GM12878 (cell line): ENCODE results near the gene CNPY2. TPM values are rescaled to one million over a fixed set of nuclear protein-coding genes. Genes with fewer than 3 reads are reported as not detected.

ENCODE experiments used
- CHD2 ChIP-seq: IDR thresholded peaks from 2 replicates; pipeline ENCODE4 v1.6.1; 2011; ENCODE audit warnings: low read depth, low read length, improper control_type of control experiment, borderline replicate concordance
- CREB1 ChIP-seq: IDR thresholded peaks from 2 replicates; pipeline ENCODE4 v1.6.1; 2012; ENCODE audit warnings: low read depth, mild to moderate bottlenecking, inconsistent platforms
- FOS ChIP-seq: IDR thresholded peaks from 3 replicates; pipeline ENCODE4 v1.6.1; 2011; ENCODE audit warnings: borderline replicate concordance; ENCODE audit not compliant: insufficient read length; ENCODE audit errors: extremely low read depth
- KDM1A ChIP-seq: fragments of 200-600 bp; sonication (generic); IDR thresholded peaks from 2 replicates; pipeline ENCODE4 v1.6.1; 2016; ENCODE audit warnings: borderline replicate concordance
- NR2F1 ChIP-seq: fragments of 450-650 bp; conservative IDR thresholded peaks from 2 replicates; pipeline ENCODE4 v1.6.1; 2017; ENCODE audit warnings: mild to moderate bottlenecking
- PAX5 ChIP-seq: IDR thresholded peaks from 2 replicates; pipeline ENCODE4 v1.6.1; 2011; ENCODE audit warnings: low read depth, low read length, borderline replicate concordance
- PML ChIP-seq: IDR thresholded peaks from 2 replicates; pipeline ENCODE4 v1.6.1; 2012; ENCODE audit warnings: low read length, inconsistent platforms
- POLR2A ChIP-seq: IDR thresholded peaks from 2 replicates; pipeline ENCODE4 v1.6.1; 2011; ENCODE audit warnings: low read depth, mild to moderate bottlenecking, low read length
- RUNX3 ChIP-seq: IDR thresholded peaks from 2 replicates; pipeline ENCODE4 v1.6.1; 2012; ENCODE audit warnings: low read length, inconsistent platforms
- SIX5 ChIP-seq: IDR thresholded peaks from 2 replicates; pipeline ENCODE4 v1.6.1; 2011; ENCODE audit warnings: mild to moderate bottlenecking, low read depth, low read length, moderate library complexity; ENCODE audit not compliant: severe bottlenecking
- SMAD1 ChIP-seq: fragments of 450-650 bp; IDR thresholded peaks from 2 replicates; pipeline ENCODE4 v1.6.1; 2018; ENCODE audit warnings: mild to moderate bottlenecking, low read depth; ENCODE audit not compliant: partially characterized antibody
- STAT1 ChIP-seq: fragments of 450-650 bp; conservative IDR thresholded peaks from 2 replicates; pipeline ENCODE4 v1.6.1; 2014; ENCODE audit warnings: antibody characterized with exemption, mild to moderate bottlenecking
- TCF3 ChIP-seq: IDR thresholded peaks from 2 replicates; pipeline ENCODE4 v1.6.1; 2012; ENCODE audit warnings: low read depth, mild to moderate bottlenecking, low read length, borderline replicate concordance; ENCODE audit not compliant: insufficient read depth
- YBX1 ChIP-seq: fragments of 450-650 bp; IDR thresholded peaks from 2 replicates; pipeline ENCODE4 v1.6.1; 2016; ENCODE audit warnings: antibody characterized with exemption
- YY1 ChIP-seq: IDR thresholded peaks from 2 replicates; pipeline ENCODE4 v1.6.1; 2011; ENCODE audit warnings: low read depth, mild to moderate bottlenecking, low read length
- ZNF384 ChIP-seq: IDR thresholded peaks from 2 replicates; pipeline ENCODE4 v1.6.1; 2012; ENCODE audit warnings: low read depth, mild to moderate bottlenecking, low read length, improper control_type of control experiment, borderline replicate concordance
- polyA plus RNA-seq, 11 experiments: library from polyadenylated mRNA; depleted of rRNA in 4 of 11; unstranded in 6 of 11; stranded (reverse) in 5 of 11; fragments of >200 nt; fragmentation: Nextera tagmentation in 4 of 11; fragmentation: Illumina TruSeq in 1 of 11; extraction: Ambion mirVana in 4 of 11; extraction: Trizol in 1 of 11; gene quantifications; 1 replicate in 1 of 11; 2 replicates in 10 of 11; pipeline versions ENCODE4 v1.2.1 to v1.2.3, GENCODE V29; 2011 to 2016; ENCODE audit warnings: inconsistent platforms in 2 of 11, missing spikeins in 2 of 11, low read depth in 1 of 11
- total RNA-seq, 4 experiments: library from RNA; depleted of rRNA in 3 of 4; stranded (reverse); fragments of >200 nt in 3 of 4; fragmentation: Illumina TruSeq in 1 of 4; extraction: Trizol in 1 of 4; gene quantifications; 2 replicates each; pipeline versions ENCODE4 v1.2.1 to v1.2.3, GENCODE V29; 2013 to 2021
- TF ChIP-seq, protein P1 (sequence below): fragments of 450-650 bp; IDR thresholded peaks from 2 replicates; pipeline ENCODE4 v1.6.1; 2017; ENCODE audit warnings: antibody characterized with exemption, mild to moderate bottlenecking, moderate library complexity
- TF ChIP-seq, protein P2 (sequence below): fragments of 450-650 bp; IDR thresholded peaks from 2 replicates; pipeline ENCODE4 v1.6.1; 2016; ENCODE audit warnings: mild to moderate bottlenecking
- TF ChIP-seq, protein P3 (sequence below): fragments of 450-650 bp; IDR thresholded peaks from 2 replicates; pipeline ENCODE4 v1.6.1; 2018; ENCODE audit warnings: mild to moderate bottlenecking, low read depth, moderate library complexity; ENCODE audit not compliant: partially characterized antibody
- TF ChIP-seq, protein P4 (sequence below): IDR thresholded peaks from 2 replicates; pipeline ENCODE4 v1.6.1; 2012; ENCODE audit warnings: mild to moderate bottlenecking, low read depth, low read length

The CNPY2 gene
- total and polyA plus RNA-seq, 10 of the 15 experiments (the other 5 are each of a cell fraction or from before 2014, with no cell fraction given), result 25.0 to 276 (median 87.8) TPM

DNA sequence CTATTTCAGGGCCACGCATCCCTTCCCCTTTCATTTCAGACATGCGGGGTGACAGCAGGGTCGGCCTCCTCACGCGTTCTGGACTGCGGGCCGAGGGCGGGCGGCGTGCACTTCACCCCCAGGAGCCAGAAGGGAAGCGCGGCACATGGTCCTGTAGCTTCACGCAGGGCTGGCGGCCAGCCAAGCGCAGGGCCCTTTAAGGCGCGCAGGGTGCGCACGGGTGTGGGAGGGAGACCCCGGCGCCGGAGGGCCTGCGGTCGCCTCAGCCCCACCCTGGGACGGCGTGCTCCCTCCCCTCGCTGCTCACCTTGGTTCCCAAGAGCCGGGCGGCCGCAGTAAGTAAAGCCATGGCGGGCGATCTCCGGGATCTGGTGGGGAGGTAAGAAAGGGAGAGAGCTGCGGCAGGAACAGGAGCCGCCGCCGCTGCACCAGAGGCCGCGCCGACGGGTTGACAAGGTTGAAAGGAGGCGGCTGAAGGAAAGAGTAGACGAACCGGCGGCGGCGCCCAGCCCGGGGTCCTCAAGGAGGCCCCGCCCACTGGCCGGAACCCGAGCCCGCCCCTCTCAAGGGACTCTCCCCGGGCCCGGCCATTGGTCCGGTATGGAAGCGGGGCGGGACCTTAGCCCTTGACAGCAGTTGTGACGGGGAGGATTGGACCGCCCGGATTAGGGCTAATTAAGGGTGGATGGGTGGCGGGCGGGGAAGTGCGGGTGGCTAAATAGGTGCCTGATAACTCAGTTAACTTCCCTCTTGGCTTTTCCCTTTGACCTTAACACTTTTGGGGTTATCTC is 15.7 kb downstream of the CNPY2 start, which contains the start of gene CS (continued):
- TF ChIP-seq POLR2A (peak; percentile 84), RUNX3 (peak; percentile 77), NR2F1 (peak; percentile 54), TCF3 (0 out of 2 replicates have a peak, but pooled peaks have one; percentile 16), FOS (no peak), ZNF384 (no peak), PML (peak; percentile 85; the same call in 1 of the 2 replicates), YY1 (0 out of 2 replicates have a peak, but pooled peaks have one; percentile 17), PAX5 (peak; percentile 48; the same call in 1 of the 2 replicates), YBX1 (no peak), STAT1 (no peak; the same call in 1 of the 2 replicates), CHD2 (peak; percentile 69; the same call in 1 of the 2 replicates), KDM1A (no peak), SIX5 (no peak), CREB1 (peak; percentile 35), SMAD1 (peak; percentile 92)
- TF ChIP-seq, protein P1, sequence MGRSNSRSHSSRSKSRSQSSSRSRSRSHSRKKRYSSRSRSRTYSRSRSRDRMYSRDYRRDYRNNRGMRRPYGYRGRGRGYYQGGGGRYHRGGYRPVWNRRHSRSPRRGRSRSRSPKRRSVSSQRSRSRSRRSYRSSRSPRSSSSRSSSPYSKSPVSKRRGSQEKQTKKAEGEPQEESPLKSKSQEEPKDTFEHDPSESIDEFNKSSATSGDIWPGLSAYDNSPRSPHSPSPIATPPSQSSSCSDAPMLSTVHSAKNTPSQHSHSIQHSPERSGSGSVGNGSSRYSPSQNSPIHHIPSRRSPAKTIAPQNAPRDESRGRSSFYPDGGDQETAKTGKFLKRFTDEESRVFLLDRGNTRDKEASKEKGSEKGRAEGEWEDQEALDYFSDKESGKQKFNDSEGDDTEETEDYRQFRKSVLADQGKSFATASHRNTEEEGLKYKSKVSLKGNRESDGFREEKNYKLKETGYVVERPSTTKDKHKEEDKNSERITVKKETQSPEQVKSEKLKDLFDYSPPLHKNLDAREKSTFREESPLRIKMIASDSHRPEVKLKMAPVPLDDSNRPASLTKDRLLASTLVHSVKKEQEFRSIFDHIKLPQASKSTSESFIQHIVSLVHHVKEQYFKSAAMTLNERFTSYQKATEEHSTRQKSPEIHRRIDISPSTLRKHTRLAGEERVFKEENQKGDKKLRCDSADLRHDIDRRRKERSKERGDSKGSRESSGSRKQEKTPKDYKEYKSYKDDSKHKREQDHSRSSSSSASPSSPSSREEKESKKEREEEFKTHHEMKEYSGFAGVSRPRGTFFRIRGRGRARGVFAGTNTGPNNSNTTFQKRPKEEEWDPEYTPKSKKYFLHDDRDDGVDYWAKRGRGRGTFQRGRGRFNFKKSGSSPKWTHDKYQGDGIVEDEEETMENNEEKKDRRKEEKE, result no peak
- TF ChIP-seq, protein P2, sequence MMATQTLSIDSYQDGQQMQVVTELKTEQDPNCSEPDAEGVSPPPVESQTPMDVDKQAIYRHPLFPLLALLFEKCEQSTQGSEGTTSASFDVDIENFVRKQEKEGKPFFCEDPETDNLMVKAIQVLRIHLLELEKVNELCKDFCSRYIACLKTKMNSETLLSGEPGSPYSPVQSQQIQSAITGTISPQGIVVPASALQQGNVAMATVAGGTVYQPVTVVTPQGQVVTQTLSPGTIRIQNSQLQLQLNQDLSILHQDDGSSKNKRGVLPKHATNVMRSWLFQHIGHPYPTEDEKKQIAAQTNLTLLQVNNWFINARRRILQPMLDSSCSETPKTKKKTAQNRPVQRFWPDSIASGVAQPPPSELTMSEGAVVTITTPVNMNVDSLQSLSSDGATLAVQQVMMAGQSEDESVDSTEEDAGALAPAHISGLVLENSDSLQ, result peak; percentile 96
- TF ChIP-seq, protein P3, sequence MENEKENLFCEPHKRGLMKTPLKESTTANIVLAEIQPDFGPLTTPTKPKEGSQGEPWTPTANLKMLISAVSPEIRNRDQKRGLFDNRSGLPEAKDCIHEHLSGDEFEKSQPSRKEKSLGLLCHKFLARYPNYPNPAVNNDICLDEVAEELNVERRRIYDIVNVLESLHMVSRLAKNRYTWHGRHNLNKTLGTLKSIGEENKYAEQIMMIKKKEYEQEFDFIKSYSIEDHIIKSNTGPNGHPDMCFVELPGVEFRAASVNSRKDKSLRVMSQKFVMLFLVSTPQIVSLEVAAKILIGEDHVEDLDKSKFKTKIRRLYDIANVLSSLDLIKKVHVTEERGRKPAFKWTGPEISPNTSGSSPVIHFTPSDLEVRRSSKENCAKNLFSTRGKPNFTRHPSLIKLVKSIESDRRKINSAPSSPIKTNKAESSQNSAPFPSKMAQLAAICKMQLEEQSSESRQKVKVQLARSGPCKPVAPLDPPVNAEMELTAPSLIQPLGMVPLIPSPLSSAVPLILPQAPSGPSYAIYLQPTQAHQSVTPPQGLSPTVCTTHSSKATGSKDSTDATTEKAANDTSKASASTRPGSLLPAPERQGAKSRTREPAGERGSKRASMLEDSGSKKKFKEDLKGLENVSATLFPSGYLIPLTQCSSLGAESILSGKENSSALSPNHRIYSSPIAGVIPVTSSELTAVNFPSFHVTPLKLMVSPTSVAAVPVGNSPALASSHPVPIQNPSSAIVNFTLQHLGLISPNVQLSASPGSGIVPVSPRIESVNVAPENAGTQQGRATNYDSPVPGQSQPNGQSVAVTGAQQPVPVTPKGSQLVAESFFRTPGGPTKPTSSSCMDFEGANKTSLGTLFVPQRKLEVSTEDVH, result no peak
- TF ChIP-seq, protein P4, sequence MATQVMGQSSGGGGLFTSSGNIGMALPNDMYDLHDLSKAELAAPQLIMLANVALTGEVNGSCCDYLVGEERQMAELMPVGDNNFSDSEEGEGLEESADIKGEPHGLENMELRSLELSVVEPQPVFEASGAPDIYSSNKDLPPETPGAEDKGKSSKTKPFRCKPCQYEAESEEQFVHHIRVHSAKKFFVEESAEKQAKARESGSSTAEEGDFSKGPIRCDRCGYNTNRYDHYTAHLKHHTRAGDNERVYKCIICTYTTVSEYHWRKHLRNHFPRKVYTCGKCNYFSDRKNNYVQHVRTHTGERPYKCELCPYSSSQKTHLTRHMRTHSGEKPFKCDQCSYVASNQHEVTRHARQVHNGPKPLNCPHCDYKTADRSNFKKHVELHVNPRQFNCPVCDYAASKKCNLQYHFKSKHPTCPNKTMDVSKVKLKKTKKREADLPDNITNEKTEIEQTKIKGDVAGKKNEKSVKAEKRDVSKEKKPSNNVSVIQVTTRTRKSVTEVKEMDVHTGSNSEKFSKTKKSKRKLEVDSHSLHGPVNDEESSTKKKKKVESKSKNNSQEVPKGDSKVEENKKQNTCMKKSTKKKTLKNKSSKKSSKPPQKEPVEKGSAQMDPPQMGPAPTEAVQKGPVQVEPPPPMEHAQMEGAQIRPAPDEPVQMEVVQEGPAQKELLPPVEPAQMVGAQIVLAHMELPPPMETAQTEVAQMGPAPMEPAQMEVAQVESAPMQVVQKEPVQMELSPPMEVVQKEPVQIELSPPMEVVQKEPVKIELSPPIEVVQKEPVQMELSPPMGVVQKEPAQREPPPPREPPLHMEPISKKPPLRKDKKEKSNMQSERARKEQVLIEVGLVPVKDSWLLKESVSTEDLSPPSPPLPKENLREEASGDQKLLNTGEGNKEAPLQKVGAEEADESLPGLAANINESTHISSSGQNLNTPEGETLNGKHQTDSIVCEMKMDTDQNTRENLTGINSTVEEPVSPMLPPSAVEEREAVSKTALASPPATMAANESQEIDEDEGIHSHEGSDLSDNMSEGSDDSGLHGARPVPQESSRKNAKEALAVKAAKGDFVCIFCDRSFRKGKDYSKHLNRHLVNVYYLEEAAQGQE, result no peak
